GM21367 (cell line): ENCODE measurements around the gene AKT3.

ENCODE experiments used
- ATAC-seq: cut with Tn5 transposase; IDR thresholded peaks from one replicate; pipeline ENCODE4 v1.9.1; 2021; ENCODE audit not compliant: unreplicated experiment

The AKT3 gene

DNA sequence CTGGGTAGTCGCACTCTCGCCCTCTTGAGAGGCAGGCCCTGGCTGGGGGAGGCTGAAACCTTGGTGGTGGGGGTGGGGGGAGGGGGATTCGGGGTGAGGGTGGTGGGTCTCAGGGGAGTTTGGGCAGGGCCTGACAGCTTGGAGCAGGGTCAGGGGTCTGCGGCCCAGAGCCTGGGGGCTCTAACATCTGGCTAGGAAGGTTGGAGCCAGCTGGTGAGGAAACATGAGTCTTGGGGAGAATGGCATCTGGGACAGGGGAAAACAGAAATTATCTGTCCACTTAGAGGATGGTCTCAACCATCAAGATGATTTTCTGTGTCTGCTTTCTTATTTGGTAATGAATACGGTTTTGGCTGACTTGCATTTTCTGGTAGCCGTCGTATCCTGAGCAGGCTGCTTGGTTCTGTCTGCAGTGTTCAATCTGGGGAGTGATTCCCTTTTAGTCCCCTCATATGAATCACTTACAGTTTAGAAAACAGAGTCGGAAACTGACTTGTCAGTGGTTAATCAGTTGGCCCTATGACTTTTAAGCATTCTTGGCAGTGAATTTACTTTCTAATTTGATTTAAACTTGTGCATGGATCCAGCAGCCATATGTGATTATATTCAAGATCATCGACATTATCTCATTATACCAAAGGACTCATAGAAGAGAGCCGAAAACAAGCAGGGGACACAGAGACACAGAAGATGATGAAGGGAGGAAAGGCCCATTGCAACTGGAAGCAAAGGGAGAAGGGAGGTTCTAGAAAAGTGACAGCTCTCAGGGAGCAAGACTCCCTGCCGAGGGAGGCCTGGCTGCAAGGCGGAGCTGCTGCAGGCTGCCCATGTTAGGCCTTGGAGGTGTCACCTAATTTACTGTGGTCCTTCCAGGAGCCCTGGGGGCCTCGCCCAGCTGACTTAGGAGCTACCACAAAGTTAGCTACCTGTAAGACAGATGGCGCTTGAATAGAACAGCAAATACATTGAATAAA lies 356.6 kb downstream of the AKT3 start:
- no peak for ATAC-seq

- no peak for ATAC-seq
Observed at GRCh38 chr1:243490748-243491686, 359.0 kb downstream of the AKT3 start.

DNA sequence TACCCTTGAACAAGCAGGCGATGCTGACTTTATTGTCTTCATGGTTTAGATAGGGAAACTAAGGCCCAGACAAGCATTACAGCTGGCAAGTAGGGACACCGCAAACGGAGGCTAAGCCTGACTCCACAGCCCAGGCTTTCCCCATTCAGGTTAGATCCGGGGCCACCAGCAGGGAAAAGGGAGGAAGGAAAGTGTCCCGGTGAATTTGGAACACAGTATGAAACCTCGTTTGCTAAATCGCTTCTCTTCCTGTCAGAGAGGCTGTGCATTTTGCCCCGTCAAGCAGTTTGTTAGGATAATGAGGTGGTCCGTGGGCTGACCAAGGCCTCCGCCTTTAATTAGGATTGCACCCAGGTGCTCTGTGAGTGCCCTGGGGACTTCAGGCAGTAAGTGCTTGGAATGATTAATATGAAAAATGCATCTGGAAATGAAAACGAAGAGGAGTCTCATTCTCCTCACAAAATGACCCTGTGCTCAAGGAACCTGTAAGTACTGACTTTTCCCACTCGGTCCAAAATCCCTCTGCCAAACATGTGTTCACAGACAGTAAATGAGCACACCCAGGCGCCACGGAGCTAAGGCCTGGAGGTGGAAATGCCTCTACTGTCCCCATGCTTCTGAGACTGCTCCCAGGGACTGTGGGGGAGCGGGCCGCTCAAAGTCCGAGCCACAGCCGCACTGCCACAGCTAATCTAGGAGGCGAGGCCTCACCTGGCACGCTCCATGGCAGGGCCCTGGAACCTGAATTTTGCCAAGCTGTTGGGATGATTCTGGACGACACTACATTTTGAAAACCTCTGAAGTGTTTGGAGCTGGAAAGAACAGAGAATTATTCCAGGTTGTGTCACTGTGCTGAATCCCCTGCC lies 360.1 kb downstream of the AKT3 start:
- ATAC-seq: no peak

GRCh38 chr1:243489158-243489527 lies 360.9 kb downstream of the AKT3 start:
- no peak for ATAC-seq

- ATAC-seq: no peak
Observed at GRCh38 chr1:243488459-243489157, 361.4 kb downstream of the AKT3 start.

GRCh38 chr1:243487649-243488227 lies 362.3 kb downstream of the AKT3 start:
- no peak for ATAC-seq

- no peak for ATAC-seq
Observed at GRCh38 chr1:243487036-243487648, 362.9 kb downstream of the AKT3 start.

GRCh38 chr1:243483952-243484351 lies 366.1 kb downstream of the AKT3 start:
- ATAC-seq: no peak

DNA sequence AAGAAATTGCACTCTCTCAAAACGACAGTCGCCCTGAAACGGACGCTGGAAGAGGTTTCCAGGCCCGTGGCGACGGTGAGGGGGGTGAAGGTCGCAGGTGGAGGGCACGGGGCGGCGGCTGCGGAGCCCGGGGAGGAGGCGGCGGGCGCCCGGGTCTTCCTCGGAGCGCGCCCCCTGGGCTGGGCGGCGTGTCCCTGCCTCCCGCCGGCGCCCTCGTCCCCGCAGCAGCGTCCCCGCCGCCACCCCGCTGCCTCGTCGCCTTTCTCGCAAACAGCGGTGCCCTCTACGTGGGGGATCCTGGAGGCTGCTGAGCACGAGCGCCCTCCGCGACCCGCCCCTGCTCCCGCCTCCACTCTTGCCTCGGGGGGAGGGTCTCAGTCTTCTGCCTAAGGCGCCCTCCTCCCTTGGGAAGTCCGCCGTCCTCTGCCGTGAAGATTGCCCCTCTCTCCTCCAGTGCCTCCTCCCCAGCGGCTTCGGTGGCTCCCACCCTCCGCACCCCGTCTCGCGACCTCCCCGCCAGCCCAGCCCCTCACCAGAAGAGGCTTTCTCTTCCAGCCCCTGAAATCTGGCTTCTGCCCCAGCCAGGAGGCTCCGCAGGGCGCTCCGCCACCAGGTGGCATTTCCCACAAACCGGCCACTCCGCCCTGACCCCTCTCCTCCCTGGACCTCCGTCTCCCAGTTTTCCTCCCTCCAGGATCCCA lies 366.8 kb downstream of the AKT3 start:
- ATAC-seq: no peak

GRCh38 chr1:243482141-243483022 lies 367.7 kb downstream of the AKT3 start:
- no peak for ATAC-seq

DNA sequence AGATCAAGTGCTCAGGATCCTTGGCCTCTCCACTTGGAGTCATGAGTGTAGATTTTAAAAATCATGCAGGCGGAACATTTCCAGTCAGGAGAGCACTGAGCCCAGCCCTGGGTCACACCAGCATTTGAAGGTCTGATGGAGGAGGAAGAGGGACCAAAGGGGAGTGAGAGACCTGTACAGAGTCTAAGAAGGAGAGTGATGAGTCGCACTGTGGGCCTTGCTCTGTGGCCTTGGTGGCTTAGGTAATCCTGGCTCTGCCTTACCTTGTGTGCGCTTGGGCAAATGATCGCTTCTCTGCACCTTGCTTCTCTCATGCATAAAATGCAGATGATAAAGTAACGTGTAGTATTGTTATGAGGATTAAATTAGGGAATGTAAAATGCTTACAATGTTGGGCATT lies 368.9 kb downstream of the AKT3 start:
- no peak for ATAC-seq

GRCh38 chr1:243477731-243478290 lies 372.2 kb downstream of the AKT3 start:
- ATAC-seq: no peak

- no peak for ATAC-seq
Observed at GRCh38 chr1:243475966-243476365, 374.1 kb downstream of the AKT3 start.

DNA sequence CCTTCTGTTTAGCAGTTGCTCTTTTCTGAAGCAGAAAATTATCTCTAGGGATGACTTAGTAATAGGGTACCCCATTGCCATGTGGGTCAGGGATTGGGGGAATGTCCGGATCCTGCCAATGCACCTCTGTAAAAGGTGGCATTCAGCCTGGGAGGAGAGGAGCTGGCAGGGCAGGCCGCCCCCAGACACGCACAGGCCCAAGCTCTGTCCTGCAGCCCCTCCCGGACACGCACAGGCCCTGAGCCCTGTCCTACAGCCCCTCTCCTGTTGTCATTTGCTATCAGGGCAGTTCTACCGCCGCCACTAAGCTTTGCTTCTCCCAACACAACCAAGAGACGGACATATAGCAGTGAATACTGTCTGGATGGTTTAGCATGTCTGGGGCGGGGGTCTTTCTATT lies 375.1 kb downstream of the AKT3 start:
- ATAC-seq: no peak

GRCh38 chr1:243474136-243474881 lies 375.7 kb downstream of the AKT3 start:
- no peak for ATAC-seq

- ATAC-seq: no peak
Observed at GRCh38 chr1:243473227-243474135, 376.6 kb downstream of the AKT3 start.
